Measurements from ENCODE around the gene IVNS1ABP. TPM values are rescaled to one million over a fixed set of nuclear protein-coding genes. Genes with fewer than 3 reads are reported as not detected.

The IVNS1ABP gene
- total RNA-seq, 1 experiment from 2014 or later, result 57.9 TPM

DNA sequence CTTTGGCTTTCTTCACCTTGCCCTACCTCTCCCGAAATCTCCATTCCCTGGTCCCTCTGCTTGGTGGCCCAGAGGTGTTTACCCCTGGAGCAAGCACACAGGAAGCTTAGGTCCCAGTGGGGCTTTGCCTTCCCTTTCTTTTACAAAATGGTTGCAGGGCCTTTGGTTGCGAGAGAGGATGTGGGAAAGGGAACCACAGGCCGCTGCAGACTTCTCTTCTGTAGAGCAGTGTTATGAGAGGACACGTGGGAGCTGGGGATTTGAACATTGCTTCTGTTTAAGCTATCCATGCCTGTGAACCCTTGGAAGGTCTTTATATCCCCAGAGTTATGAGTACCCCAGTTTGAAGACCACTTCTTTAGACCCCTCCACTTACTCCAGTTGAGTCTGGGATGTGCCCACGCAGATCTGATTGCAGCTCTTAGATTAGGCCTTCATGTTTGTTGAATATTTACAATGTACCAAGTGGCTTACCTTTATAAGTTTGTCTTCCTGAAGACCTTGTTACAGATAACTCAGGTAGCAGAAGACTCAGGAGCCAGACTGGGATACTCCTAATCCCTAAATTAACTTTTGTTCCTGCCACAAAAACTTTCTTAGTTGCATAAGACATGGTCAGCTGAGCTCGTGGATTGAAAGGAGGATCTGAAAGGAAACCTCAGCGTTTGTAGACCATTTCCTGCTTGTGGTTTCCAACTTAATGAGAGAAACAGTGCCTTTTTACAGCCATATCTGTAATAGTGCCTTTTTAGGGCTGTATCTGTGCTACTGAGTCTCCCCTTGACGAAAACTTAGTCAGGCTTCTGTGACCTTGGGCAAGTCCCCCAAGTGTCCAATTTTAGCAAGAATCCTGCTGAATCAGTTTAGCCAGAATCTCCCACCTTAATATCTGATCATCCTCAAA, 21.9 kb upstream of the IVNS1ABP start:
- H3K9me2 ChIP-seq (ENCODE audit: insufficient read depth), result 0 out of 2 replicates have a peak, but pooled peaks cover 4% of the 10 kb centered on the region
- ChIA-PET CTCF (no interaction called here), RAD21 (ENCODE audit: low non-redundant PET in 1 of 2, low total read pairs in 2 of 2, uncharacterized antibody in 2 of 2, unreplicated experiment in 2 of 2) (no interaction called here), POLR2A (no interaction called here)
- ATAC-seq (no peak), DNase-seq (ENCODE audit: low read depth, low spot score) (no peak)
- no TSS peak for BruUV-seq (replicated peaks)
- H3K9me3 ChIP-seq (ENCODE audit: control insufficient read depth in 1 of 2, insufficient read depth in 1 of 2, low read depth in 1 of 2, low read length in 2 of 2), result no peaks in the 10 kb centered on the region
- no peak overlapping the region for H3K9ac ChIP-seq (ENCODE audit: low read length)
- H3K4me1 ChIP-seq (ENCODE audit: control insufficient read depth in 1 of 2, insufficient read depth in 2 of 2, low read length in 2 of 2), result no peaks in the 10 kb centered on the region
- H3K27me3 ChIP-seq (ENCODE audit: insufficient read depth, low read length), result no peaks in the 10 kb centered on the region
- no peak overlapping the region for H2AFZ ChIP-seq (ENCODE audit: low read depth, low read length, poor library complexity, severe bottlenecking)
- no peak overlapping the region for H3K27ac ChIP-seq (ENCODE audit: low read depth, low read length)
- no peaks in the 10 kb centered on the region for H4K20me1 ChIP-seq (ENCODE audit: insufficient read depth)
- intact Hi-C loops (cut with micrococcal nuclease), result no loop called here
- no peak overlapping the region for H3K4me2 ChIP-seq (ENCODE audit: low read length)
- H3K79me2 ChIP-seq (ENCODE audit: insufficient read depth, low read length), result no peaks in the 10 kb centered on the region
- TF ChIP-seq ZFX (IDR thresholded peaks at IDR 0.05) (no peak), EZH2 (IDR thresholded peaks at IDR 0.05) (no peak), SP1 (IDR thresholded peaks at IDR 0.05; ENCODE audit: low read depth) (no peak), CEBPB (IDR thresholded peaks at IDR 0.05; ENCODE audit: low read depth) (no peak), ELF1 (IDR thresholded peaks at IDR 0.05; ENCODE audit: borderline replicate concordance, low read depth) (no peak), SIN3A (IDR thresholded peaks at IDR 0.05; ENCODE audit: low read depth) (no peak)
- TF ChIP-seq, protein P1, sequence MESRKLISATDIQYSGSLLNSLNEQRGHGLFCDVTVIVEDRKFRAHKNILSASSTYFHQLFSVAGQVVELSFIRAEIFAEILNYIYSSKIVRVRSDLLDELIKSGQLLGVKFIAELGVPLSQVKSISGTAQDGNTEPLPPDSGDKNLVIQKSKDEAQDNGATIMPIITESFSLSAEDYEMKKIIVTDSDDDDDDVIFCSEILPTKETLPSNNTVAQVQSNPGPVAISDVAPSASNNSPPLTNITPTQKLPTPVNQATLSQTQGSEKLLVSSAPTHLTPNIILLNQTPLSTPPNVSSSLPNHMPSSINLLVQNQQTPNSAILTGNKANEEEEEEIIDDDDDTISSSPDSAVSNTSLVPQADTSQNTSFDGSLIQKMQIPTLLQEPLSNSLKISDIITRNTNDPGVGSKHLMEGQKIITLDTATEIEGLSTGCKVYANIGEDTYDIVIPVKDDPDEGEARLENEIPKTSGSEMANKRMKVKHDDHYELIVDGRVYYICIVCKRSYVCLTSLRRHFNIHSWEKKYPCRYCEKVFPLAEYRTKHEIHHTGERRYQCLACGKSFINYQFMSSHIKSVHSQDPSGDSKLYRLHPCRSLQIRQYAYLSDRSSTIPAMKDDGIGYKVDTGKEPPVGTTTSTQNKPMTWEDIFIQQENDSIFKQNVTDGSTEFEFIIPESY (IDR thresholded peaks at IDR 0.05; ENCODE audit: extremely low read depth, insufficient replicate concordance, low read length), result no peak
- TF ChIP-seq, protein P2, sequence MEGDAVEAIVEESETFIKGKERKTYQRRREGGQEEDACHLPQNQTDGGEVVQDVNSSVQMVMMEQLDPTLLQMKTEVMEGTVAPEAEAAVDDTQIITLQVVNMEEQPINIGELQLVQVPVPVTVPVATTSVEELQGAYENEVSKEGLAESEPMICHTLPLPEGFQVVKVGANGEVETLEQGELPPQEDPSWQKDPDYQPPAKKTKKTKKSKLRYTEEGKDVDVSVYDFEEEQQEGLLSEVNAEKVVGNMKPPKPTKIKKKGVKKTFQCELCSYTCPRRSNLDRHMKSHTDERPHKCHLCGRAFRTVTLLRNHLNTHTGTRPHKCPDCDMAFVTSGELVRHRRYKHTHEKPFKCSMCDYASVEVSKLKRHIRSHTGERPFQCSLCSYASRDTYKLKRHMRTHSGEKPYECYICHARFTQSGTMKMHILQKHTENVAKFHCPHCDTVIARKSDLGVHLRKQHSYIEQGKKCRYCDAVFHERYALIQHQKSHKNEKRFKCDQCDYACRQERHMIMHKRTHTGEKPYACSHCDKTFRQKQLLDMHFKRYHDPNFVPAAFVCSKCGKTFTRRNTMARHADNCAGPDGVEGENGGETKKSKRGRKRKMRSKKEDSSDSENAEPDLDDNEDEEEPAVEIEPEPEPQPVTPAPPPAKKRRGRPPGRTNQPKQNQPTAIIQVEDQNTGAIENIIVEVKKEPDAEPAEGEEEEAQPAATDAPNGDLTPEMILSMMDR (IDR thresholded peaks at IDR 0.05 in 2 of 3, conservative IDR thresholded peaks at IDR 0.05 in 1 of 3; ENCODE audit: borderline replicate concordance in 1 of 3, insufficient read depth in 1 of 3, low read depth in 2 of 3, low read length in 2 of 3), result no peak
- TF ChIP-seq, protein P3, sequence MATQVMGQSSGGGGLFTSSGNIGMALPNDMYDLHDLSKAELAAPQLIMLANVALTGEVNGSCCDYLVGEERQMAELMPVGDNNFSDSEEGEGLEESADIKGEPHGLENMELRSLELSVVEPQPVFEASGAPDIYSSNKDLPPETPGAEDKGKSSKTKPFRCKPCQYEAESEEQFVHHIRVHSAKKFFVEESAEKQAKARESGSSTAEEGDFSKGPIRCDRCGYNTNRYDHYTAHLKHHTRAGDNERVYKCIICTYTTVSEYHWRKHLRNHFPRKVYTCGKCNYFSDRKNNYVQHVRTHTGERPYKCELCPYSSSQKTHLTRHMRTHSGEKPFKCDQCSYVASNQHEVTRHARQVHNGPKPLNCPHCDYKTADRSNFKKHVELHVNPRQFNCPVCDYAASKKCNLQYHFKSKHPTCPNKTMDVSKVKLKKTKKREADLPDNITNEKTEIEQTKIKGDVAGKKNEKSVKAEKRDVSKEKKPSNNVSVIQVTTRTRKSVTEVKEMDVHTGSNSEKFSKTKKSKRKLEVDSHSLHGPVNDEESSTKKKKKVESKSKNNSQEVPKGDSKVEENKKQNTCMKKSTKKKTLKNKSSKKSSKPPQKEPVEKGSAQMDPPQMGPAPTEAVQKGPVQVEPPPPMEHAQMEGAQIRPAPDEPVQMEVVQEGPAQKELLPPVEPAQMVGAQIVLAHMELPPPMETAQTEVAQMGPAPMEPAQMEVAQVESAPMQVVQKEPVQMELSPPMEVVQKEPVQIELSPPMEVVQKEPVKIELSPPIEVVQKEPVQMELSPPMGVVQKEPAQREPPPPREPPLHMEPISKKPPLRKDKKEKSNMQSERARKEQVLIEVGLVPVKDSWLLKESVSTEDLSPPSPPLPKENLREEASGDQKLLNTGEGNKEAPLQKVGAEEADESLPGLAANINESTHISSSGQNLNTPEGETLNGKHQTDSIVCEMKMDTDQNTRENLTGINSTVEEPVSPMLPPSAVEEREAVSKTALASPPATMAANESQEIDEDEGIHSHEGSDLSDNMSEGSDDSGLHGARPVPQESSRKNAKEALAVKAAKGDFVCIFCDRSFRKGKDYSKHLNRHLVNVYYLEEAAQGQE (IDR thresholded peaks at IDR 0.05; ENCODE audit: low read depth), result no peak
- H3K4me3 ChIP-seq (replicated peaks in 1 of 2; ENCODE audit: low read depth in 1 of 2, low read length in 2 of 2), result no peak overlapping the region
- no peaks in the 10 kb centered on the region for H3K36me3 ChIP-seq (ENCODE audit: control insufficient read depth in 1 of 2, insufficient read depth in 2 of 2, low read length in 2 of 2)

Data from HCT116 (cell line).